A549 (cell line): Measurements from ENCODE around the gene LOX.

Experiments
- CBX2 ChIP-seq: fragments of 200-600 bp; sonication (generic); IDR thresholded peaks from 2 replicates; pipeline ENCODE4 v1.6.1; 2016; ENCODE audit warnings: low read depth, mild to moderate bottlenecking, borderline replicate concordance
- CTCF ChIP-seq: fragments of >200 bp; sonication (Bioruptor Twin); formaldehyde crosslinking; IDR thresholded peaks from 3 replicates; pipeline ENCODE4 v1.5.1; 2016
- HMGXB4 ChIP-seq: fragments of 250-450 bp; sonication (Bioruptor Pico); IDR thresholded peaks from 2 replicates; pipeline ENCODE4 v1.5.0; 2021; ENCODE audit warnings: mild to moderate bottlenecking, moderate library complexity, borderline replicate concordance
- HOXA7 ChIP-seq: fragments of 250-450 bp; sonication (Bioruptor Pico); IDR thresholded peaks from 2 replicates; pipeline ENCODE4 v1.5.0; 2020; ENCODE audit warnings: mild to moderate bottlenecking, moderate library complexity
- POLR2A ChIP-seq: IDR thresholded peaks from 2 replicates; pipeline ENCODE4 v1.6.1; 2012; ENCODE audit warnings: mild to moderate bottlenecking, low read length
- RARB ChIP-seq: fragments of 250-450 bp; sonication (Bioruptor Pico); IDR thresholded peaks from 2 replicates; pipeline ENCODE4 v1.8.0; 2021; ENCODE audit warnings: mild to moderate bottlenecking, moderate library complexity
- RCOR1 ChIP-seq: fragments of 150-350 bp; IDR thresholded peaks from 2 replicates; pipeline ENCODE4 v1.6.1; 2014; ENCODE audit warnings: antibody characterized with exemption, low read length, low read depth
- REST ChIP-seq: fragments of 200-600 bp; sonication (generic); IDR thresholded peaks from 2 replicates; pipeline ENCODE4 v1.6.1; 2016; ENCODE audit warnings: antibody characterized with exemption, mild to moderate bottlenecking, moderate library complexity
- SREBF2 ChIP-seq: fragments of 450-650 bp; IDR thresholded peaks from 2 replicates; pipeline ENCODE4 v1.6.1; 2014; ENCODE audit warnings: mild to moderate bottlenecking, moderate library complexity
- USF2 ChIP-seq: fragments of 450-650 bp; IDR thresholded peaks from 2 replicates; pipeline ENCODE4 v1.6.1; 2014; ENCODE audit warnings: antibody characterized with exemption
- ZNF302 ChIP-seq: fragments of 250-450 bp; sonication (Bioruptor Pico); IDR thresholded peaks from 2 replicates; pipeline ENCODE4 v1.9.0; 2021; ENCODE audit warnings: inconsistent platforms, mild to moderate bottlenecking, moderate library complexity

GRCh38 chr5:122081541-122081940, 3.5 kb upstream of the LOX start:
- no peak for TF ChIP-seq HMGXB4 (CRISPR knock-in tag)
- TF ChIP-seq CTCF: no peak
- no peak for TF ChIP-seq POLR2A
- no peak for TF ChIP-seq RARB
- no peak for TF ChIP-seq RCOR1
- TF ChIP-seq ZNF302 (CRISPR knock-in tag): no peak
- no peak for TF ChIP-seq HOXA7 (CRISPR knock-in tag)
- TF ChIP-seq SREBF2: no peak
- TF ChIP-seq REST: no peak
- no peak for TF ChIP-seq USF2
- TF ChIP-seq CBX2: no peak
